ENCODE measurements around the gene ZFPM1.

ZFPM1 gene

DNA sequence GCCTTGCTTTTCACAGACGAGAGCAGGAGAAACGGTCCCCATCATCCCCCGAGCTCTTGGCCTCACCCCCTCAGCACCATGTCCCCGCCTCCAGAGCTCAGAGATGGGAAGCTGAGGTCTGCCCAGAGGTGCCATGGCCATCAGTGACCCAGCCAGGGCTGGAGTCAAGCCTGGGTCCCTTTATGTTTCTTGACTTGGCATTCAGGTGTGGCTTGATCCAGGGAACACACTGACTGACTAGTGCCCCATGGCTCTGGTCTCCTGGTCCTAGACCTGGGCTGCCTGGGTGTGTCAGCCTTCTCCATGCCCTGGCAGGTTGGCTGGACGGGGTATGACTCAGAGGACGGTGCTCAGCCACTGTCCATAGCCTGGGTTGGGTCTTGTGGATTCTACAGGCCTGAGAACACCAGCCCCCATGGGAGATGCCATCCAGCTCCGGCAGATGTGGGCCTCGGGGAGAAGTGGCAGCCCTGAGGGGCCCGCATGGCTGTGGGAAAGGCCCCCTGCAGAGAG is 54.2 kb downstream of the ZFPM1 start:
- TF ChIP-seq, protein P1, sequence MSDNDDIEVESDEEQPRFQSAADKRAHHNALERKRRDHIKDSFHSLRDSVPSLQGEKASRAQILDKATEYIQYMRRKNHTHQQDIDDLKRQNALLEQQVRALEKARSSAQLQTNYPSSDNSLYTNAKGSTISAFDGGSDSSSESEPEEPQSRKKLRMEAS (IDR thresholded peaks at IDR 0.05): no peak
- TF ChIP-seq, protein P2, sequence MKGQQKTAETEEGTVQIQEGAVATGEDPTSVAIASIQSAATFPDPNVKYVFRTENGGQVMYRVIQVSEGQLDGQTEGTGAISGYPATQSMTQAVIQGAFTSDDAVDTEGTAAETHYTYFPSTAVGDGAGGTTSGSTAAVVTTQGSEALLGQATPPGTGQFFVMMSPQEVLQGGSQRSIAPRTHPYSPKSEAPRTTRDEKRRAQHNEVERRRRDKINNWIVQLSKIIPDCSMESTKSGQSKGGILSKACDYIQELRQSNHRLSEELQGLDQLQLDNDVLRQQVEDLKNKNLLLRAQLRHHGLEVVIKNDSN (IDR thresholded peaks at IDR 0.05): no peak
- no peak for TF ChIP-seq FOXM1 (IDR thresholded peaks at IDR 0.05; ENCODE audit: borderline replicate concordance, low read depth)
- no peak for TF ChIP-seq EP300 (IDR thresholded peaks at IDR 0.05; ENCODE audit: borderline replicate concordance)
- TF ChIP-seq ZBTB7A (IDR thresholded peaks at IDR 0.05; ENCODE audit: low read depth): no peak
- no peak for TF ChIP-seq CREB1 (IDR thresholded peaks at IDR 0.05; ENCODE audit: low read depth)
- no peak for TF ChIP-seq RAD21 (IDR thresholded peaks at IDR 0.05; ENCODE audit: low read depth)
- no peak for TF ChIP-seq TAF1 (IDR thresholded peaks at IDR 0.05; ENCODE audit: low read depth)
- no peak for TF ChIP-seq TEAD4 (IDR thresholded peaks at IDR 0.05)
- no peak for TF ChIP-seq NFIC (IDR thresholded peaks at IDR 0.05)
- TF ChIP-seq, protein P3, sequence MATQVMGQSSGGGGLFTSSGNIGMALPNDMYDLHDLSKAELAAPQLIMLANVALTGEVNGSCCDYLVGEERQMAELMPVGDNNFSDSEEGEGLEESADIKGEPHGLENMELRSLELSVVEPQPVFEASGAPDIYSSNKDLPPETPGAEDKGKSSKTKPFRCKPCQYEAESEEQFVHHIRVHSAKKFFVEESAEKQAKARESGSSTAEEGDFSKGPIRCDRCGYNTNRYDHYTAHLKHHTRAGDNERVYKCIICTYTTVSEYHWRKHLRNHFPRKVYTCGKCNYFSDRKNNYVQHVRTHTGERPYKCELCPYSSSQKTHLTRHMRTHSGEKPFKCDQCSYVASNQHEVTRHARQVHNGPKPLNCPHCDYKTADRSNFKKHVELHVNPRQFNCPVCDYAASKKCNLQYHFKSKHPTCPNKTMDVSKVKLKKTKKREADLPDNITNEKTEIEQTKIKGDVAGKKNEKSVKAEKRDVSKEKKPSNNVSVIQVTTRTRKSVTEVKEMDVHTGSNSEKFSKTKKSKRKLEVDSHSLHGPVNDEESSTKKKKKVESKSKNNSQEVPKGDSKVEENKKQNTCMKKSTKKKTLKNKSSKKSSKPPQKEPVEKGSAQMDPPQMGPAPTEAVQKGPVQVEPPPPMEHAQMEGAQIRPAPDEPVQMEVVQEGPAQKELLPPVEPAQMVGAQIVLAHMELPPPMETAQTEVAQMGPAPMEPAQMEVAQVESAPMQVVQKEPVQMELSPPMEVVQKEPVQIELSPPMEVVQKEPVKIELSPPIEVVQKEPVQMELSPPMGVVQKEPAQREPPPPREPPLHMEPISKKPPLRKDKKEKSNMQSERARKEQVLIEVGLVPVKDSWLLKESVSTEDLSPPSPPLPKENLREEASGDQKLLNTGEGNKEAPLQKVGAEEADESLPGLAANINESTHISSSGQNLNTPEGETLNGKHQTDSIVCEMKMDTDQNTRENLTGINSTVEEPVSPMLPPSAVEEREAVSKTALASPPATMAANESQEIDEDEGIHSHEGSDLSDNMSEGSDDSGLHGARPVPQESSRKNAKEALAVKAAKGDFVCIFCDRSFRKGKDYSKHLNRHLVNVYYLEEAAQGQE (IDR thresholded peaks at IDR 0.05; ENCODE audit: low read depth): no peak
- no peak for TF ChIP-seq YY1 (IDR thresholded peaks at IDR 0.05; ENCODE audit: low read depth)
- TF ChIP-seq EGR1 (IDR thresholded peaks at IDR 0.05): no peak
- TF ChIP-seq CEBPB (IDR thresholded peaks at IDR 0.05): no peak
- TF ChIP-seq TCF12 (IDR thresholded peaks at IDR 0.05; ENCODE audit: low read depth): no peak

DNA sequence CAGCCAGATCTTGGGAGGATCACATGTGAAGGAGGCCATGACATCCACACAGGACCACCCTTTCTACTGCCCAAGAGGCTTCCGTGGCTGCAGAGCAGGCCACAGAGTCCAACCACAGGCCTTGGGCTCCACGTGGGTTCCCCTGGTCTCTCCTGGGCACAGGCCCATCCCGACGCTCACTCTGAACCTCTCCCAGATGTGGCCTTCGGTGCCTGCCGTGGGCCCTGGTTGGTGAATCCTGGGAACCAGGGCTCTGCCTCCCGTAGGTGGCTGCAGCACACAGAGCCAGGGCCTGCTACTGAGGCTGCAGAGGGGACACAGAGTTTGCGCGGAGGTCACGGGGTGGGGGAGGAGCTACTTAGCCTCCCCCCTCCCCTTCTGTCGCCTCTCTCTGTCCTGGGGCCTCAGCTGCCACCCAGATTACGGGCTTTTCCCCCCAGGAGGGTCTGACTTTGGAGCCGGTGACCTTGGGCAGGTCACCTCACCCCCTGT is 55.3 kb downstream of the ZFPM1 start:
- no peak for TF ChIP-seq TAF1 (IDR thresholded peaks at IDR 0.05; ENCODE audit: low read depth)
- TF ChIP-seq, protein P1 (IDR thresholded peaks at IDR 0.05): no peak
- TF ChIP-seq TEAD4 (IDR thresholded peaks at IDR 0.05): no peak
- TF ChIP-seq ZBTB7A (IDR thresholded peaks at IDR 0.05; ENCODE audit: low read depth): no peak
- TF ChIP-seq, protein P2 (IDR thresholded peaks at IDR 0.05): no peak
- no peak for TF ChIP-seq TCF12 (IDR thresholded peaks at IDR 0.05; ENCODE audit: low read depth)
- no peak for TF ChIP-seq RAD21 (IDR thresholded peaks at IDR 0.05; ENCODE audit: low read depth)
- no peak for TF ChIP-seq CEBPB (IDR thresholded peaks at IDR 0.05)
- TF ChIP-seq, protein P3 (IDR thresholded peaks at IDR 0.05; ENCODE audit: low read depth): no peak
- TF ChIP-seq FOXM1 (IDR thresholded peaks at IDR 0.05; ENCODE audit: borderline replicate concordance, low read depth): no peak
- no peak for TF ChIP-seq EP300 (IDR thresholded peaks at IDR 0.05; ENCODE audit: borderline replicate concordance)
- no peak for TF ChIP-seq YY1 (IDR thresholded peaks at IDR 0.05; ENCODE audit: low read depth)
- TF ChIP-seq EGR1 (IDR thresholded peaks at IDR 0.05): no peak
- TF ChIP-seq CREB1 (IDR thresholded peaks at IDR 0.05; ENCODE audit: low read depth): no peak

DNA sequence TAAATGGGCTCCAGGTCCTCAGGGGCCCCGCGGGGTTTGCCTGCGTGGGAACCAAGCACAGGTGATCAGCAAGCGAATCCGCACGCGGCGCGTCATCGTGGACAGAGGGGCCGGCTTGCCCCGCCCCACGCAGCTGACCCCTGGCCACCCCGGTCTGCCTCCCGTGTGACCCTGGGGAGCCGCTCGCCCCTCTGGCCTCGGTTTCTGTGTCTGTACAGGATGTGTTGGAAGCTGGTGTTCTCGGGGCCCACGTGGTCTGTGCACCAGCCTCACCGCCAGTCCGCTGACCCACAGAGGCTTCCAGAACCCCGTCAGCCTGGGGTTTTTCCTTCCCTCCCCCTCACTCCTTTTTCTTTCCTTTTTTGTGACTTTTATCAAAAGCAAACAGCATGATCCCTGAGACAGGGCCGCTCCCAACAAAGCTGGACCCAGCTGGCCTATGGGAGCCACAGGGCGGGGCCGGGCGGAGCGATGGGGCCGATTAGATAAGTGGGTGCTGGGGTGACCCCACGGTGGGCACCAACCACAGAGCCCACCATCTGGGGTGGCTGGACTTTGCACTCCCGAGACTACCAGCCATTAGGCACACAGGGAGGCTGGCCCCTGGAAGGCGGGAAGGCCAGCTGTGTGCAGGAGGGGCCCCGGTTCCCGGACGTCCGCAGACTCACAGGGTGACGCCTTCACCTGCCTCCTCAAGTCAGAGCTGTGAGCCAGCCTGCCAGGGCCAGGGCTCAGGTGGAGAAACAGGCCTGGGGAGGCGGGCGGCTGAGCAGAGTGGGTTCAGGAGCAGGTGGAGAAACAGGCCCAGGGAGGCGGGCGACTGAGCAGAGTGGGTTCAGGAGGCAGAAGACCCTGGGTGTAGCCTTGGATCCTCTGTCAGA is 56.0 kb downstream of the ZFPM1 start:
- TF ChIP-seq EGR1 (IDR thresholded peaks at IDR 0.05) (no peak), EP300 (IDR thresholded peaks at IDR 0.05; ENCODE audit: borderline replicate concordance) (no peak), TAF1 (IDR thresholded peaks at IDR 0.05; ENCODE audit: low read depth) (no peak)

DNA sequence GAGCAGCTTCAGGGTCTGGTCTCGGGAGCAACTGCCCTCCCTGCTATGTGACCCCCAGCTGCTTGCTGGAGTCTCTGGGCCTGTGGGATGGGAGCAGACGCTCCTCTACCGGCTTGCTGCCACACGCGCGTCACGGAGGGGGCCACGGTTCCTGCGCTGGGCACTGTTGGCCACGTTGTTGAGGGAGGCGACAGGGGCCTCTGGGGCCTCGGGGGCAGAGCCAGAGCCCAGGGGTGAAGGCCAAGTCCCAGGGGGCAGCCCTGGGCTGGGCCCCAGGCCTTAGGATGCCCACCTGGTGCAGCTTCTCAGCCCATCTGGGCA is 56.6 kb downstream of the ZFPM1 start:
- TF ChIP-seq, protein P1 (IDR thresholded peaks at IDR 0.05): no peak
- TF ChIP-seq EP300 (IDR thresholded peaks at IDR 0.05; ENCODE audit: borderline replicate concordance): no peak
- no peak for TF ChIP-seq NFIC (IDR thresholded peaks at IDR 0.05)
- TF ChIP-seq CEBPB (IDR thresholded peaks at IDR 0.05): no peak
- TF ChIP-seq CREB1 (IDR thresholded peaks at IDR 0.05; ENCODE audit: low read depth): no peak
- no peak for TF ChIP-seq YY1 (IDR thresholded peaks at IDR 0.05; ENCODE audit: low read depth)
- no peak for TF ChIP-seq EGR1 (IDR thresholded peaks at IDR 0.05)
- TF ChIP-seq ZBTB7A (IDR thresholded peaks at IDR 0.05; ENCODE audit: low read depth): no peak
- TF ChIP-seq RAD21 (IDR thresholded peaks at IDR 0.05; ENCODE audit: low read depth): no peak
- TF ChIP-seq FOXM1 (IDR thresholded peaks at IDR 0.05; ENCODE audit: borderline replicate concordance, low read depth): no peak
- TF ChIP-seq TAF1 (IDR thresholded peaks at IDR 0.05; ENCODE audit: low read depth): no peak
- TF ChIP-seq TCF12 (IDR thresholded peaks at IDR 0.05; ENCODE audit: low read depth): no peak
- TF ChIP-seq, protein P3 (IDR thresholded peaks at IDR 0.05; ENCODE audit: low read depth): no peak
- TF ChIP-seq, protein P2 (IDR thresholded peaks at IDR 0.05): no peak
- no peak for TF ChIP-seq TEAD4 (IDR thresholded peaks at IDR 0.05)
